Measurements from ENCODE around the gene TNFSF12.

GRCh38 chr17:7538050-7538449 lies 10.8 kb upstream of the TNFSF12 start:
- TF ChIP-seq CTCF (IDR thresholded peaks at IDR 0.05) (no peak), POLR2A (IDR thresholded peaks at IDR 0.05) (no peak)

Data from heart left ventricle (tissue), 13 donors.